Choroid plexus epithelial cell (primary cell): ENCODE data around the gene IQCK.

ENCODE experiments used
- DNase-seq: peaks from one replicate; pipeline ENCODE4 v3.0.0-alpha.2; 2010; ENCODE audit warnings: low read depth
- H3K4me3 ChIP-seq: 2 replicates; pipeline ENCODE4 v1.5.1; 2011; ENCODE audit warnings: low read depth, mild to moderate bottlenecking, control low read depth, low read length, moderate library complexity
- TF ChIP-seq, protein P1 (sequence below): conservative IDR thresholded peaks from 2 replicates; pipeline ENCODE4 v1.5.1; 2011; ENCODE audit warnings: low read depth, mild to moderate bottlenecking, control low read depth, inconsistent platforms, low read length, moderate library complexity

IQCK gene

DNA sequence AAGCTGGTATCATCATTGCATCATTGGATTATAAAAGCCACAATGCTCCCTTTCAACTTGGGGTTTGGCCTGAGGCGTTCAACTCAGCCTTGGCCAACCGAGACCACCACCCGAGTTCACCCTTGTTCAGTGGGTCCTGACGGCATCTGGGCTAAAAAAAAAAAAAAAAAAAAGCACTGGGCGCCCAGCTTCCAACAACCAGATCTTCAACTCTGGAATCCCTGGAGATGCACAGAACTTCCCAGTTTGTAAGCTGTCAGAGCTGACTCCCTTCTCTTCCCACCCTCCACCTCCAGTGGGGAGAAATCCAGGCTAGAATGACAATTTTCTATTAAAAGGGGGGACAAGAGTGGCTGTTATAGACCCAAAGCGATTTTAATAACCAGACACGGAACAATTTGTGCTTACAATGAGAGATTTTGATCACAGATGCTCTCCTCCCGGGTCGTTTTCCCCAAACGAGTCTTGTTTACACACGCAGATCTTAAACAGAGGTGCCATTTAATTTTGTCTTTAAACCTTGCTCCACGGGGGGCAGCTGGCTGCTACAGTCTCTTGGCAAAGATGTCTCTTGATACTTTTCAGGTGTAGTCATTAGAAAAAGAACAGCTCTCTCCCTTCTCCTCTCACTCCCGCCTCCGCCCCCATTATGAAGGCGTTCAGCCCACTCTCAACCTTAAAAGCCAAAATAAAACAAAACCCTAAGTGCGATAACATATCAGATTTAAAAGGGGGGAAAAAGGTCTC lies 139.7 kb downstream of the IQCK start:
- DNase-seq, result no peak
- no peak overlapping the region for H3K4me3 ChIP-seq
- TF ChIP-seq, protein P1, sequence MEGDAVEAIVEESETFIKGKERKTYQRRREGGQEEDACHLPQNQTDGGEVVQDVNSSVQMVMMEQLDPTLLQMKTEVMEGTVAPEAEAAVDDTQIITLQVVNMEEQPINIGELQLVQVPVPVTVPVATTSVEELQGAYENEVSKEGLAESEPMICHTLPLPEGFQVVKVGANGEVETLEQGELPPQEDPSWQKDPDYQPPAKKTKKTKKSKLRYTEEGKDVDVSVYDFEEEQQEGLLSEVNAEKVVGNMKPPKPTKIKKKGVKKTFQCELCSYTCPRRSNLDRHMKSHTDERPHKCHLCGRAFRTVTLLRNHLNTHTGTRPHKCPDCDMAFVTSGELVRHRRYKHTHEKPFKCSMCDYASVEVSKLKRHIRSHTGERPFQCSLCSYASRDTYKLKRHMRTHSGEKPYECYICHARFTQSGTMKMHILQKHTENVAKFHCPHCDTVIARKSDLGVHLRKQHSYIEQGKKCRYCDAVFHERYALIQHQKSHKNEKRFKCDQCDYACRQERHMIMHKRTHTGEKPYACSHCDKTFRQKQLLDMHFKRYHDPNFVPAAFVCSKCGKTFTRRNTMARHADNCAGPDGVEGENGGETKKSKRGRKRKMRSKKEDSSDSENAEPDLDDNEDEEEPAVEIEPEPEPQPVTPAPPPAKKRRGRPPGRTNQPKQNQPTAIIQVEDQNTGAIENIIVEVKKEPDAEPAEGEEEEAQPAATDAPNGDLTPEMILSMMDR, result no peak

DNA sequence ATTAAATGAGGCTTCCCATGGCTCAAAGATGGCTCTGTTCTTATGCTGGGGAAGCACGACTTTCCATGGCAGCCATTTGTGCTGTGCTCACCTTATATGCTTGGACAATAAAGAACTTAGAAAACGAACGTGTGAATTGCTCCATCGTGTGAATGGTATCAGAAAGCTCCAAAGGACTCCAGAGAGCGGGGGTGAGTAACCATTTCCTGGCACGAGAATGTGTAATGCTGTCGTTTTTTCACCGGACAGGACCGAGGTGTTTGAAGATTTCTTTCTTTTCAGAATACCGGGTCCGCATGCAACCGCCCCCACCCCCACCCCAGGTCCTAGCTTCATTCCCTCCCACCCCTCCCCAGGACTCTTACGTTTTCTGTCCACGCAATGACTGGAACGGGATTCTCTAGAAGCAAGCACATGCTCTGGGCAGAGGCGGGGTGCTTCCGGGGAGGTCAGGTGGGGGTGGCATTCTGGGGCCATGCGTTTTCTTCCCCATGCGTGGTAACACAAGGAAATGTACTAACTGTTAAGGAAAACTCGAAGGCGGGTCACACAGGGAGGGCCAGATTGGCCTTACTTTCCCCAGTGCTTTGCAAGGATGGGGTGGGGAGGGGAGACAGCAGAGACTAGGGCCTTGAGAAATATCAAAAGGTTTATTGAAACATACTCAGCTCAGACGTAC lies 140.4 kb downstream of the IQCK start:
- H3K4me3 ChIP-seq, result no peak overlapping the region
- peak; percentile 26 for DNase-seq
- TF ChIP-seq, protein P1, result no peak

DNA sequence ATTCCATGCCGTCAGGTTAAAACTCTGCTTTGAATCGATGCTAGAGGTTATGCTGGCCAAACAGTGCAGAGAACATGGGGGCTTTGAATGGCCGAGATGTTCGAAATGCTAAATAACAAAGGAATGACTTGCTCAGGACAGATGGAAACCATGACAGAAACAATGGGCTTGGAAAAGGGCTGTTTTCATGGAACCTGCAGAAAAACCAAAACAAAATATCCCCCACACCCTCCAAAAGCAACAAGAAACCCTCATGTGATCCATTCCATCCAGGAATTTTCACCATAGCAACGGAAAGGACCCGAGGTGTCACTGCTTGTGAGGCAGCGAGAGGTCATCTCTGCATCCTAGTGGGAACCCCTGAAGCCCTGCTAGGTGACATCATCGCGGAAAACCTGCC lies 141.1 kb downstream of the IQCK start:
- no peak overlapping the region for H3K4me3 ChIP-seq
- TF ChIP-seq, protein P1, result no peak
- no peak for DNase-seq

DNA sequence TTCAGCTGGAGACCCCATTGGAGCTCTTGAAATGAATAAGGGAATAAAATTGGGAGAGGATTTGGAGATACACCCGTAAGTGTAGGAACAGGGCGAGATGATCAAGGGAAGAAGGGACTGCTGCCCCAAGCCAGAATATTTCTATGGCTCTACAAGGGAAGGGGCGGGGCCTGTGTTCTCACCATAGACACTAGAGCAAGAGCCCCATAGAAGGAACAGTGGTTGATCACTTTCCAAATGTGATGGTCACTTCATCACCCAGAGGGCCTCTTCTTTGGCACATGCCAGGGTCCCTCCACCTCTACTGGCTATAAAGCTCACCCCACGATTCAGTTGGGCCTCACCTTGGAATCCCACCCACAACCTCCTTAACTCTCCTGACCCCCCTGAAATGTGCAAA lies 141.5 kb downstream of the IQCK start:
- no peak for DNase-seq
- TF ChIP-seq, protein P1, result no peak
- H3K4me3 ChIP-seq, result no peak overlapping the region

DNA sequence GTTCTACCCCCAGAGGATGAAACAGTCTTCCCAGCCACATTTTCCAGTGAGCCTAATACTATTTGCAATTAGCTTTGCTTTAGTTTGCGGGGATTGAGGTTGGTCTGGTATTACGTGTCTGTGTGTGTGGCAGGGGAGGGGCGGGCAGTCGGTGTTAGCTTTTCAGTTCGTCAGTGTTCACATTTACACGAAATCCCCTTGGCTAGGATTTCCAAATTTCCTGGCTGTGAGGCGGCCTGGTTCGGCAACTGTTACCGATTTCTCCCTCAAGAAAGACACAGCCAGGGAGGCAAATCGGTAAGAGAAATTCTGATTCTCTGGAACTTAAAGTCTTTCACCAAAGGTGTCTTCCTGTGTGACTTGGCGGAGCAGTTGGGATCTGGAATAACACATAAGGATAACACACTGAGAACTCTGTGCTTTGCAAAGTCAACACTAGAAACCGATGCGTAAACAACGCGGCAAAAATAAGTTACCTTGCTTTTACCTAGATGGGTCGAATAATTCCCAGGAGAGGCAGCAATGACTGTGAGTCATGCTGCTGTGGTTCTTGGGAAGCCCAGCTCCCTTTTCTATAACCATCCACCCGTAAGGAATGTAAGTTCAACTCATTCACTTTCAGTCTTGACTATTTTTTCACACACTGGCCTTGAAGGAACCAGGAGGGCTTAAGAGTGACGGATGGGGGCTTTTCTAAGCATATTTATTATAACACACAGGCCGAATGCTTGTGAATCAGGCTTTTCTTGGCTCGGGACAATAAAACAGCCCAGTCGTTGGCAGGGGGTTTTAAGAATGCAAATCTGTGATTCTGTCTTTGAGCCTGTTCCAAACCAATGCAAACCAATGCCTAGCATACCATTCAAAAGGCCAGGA lies 142.3 kb downstream of the IQCK start:
- TF ChIP-seq, protein P1, result no peak
- H3K4me3 ChIP-seq, result no peak overlapping the region
- DNase-seq, result peak; percentile 82

DNA sequence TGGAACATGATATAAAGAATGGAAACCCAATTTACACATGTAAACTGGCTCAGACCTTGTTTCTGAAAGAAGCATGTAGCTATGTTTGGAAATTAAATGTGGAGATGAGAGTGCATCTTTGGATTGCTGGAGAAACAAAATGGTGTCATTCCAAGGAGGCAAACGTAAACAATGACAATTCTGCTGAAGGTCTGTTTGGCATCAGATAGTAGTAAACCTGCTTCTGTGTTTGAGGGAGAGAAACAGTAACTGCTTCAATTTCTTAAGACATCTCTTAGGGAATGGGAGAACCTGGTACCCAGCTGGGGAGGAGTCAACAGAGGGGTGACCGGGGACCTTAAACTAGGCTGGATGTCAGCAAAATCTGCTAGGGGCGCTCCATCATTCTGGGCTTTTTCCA lies 143.1 kb downstream of the IQCK start:
- TF ChIP-seq, protein P1, result no peak
- H3K4me3 ChIP-seq, result no peak overlapping the region
- DNase-seq, result no peak
